ENCODE results near the gene RALGDS. TPM values are rescaled to one million over a fixed set of nuclear protein-coding genes. Genes with fewer than 3 reads are reported as not detected.
A peak's percentile ranks its signal among the peaks of the same experiment; 100 is the strongest.

The RALGDS gene
- total and polyA plus RNA-seq, 2 of the 4 experiments (the other 2 are of a cell fraction), result 13.1 to 36.9 TPM

DNA sequence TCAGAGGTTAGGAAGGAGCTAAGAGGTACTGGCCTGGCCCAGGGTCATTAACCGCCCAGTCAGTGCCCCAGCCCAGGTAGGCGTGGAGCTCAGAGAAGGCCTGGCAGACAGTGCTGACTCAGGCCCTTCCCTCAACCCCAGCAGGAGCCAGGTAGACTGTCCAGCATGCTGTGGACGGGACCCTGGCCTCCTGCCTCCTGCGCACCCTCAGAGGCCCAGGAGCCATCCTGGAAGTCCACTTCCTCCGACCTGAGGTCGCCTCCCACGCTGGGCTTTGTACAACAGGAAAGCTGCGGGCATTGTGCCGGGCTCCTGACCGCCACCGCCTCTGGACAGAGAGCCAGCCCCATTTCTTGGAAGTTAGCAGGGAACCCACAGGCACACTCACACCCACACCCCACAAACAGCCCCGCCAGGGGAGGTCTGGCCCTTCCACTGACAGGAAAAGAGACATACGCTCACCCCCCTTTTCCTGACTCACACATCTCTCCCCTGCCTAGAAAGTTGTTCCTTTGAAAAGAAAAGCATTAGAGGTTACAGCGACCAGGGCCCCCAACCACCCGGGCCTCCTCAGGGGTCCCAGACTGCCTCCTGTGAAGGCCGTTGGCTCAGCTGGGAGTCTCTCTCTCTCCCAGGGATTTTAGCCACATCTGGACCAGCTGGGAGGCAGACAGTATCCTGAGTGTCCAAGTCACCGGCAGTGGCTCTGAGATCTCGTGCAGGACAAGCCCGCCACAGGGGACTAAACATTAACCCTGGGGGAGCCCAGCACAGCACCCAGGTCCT lies 7.7 kb downstream of the RALGDS start:
- H3K18ac ChIP-seq (ENCODE audit: low read depth, low read length), result no peak overlapping the region
- H4K8ac ChIP-seq (ENCODE audit: low read depth in 2 of 2, low read length in 2 of 2), result no peak overlapping the region
- H4K5ac ChIP-seq (ENCODE audit: low read depth, low read length), result no peak overlapping the region; the same call in 1 of the 2 replicates
- dilution Hi-C loops (cut with HindIII; ENCODE audit: low sequenced_read_pairs, unreplicated experiment) (no loop called here), in situ Hi-C loops (cut with MboI; ENCODE audit: low sequenced_read_pairs) (no loop called here), intact Hi-C loops (cut with micrococcal nuclease) (no loop called here)
- peaks cover 7% of the 10 kb centered on the region; the same call in 1 of the 2 replicates for H3K9me1 ChIP-seq (ENCODE audit: insufficient read depth, low read length)
- H2AFZ ChIP-seq (replicated peaks; ENCODE audit: low read length, poor library complexity), result peak overlapping the region; percentile 73
- H3K27me3 ChIP-seq (ENCODE audit: control insufficient read depth, insufficient read depth, low read length), result no peaks in the 10 kb centered on the region
- peak overlapping the region; percentile 44 for H2BK5ac ChIP-seq (ENCODE audit: low read depth, low read length, poor library complexity, severe bottlenecking)
- peak overlapping the region; percentile 8; the same call in 1 of the 2 replicates for H3K4me2 ChIP-seq (ENCODE audit: low read depth, low read length)
- peak overlapping the region; percentile 66; the same call in 1 of the 2 replicates for H3K23ac ChIP-seq (ENCODE audit: low read depth, low read length)
- 66% methylated on average over 10 of the region's 19 CpGs; no CpG with 5 or more reads in 1 of the 2 experiments for WGBS, 2 experiments (ENCODE audit: extremely low coverage in 2 of 2, insufficient read length in 1 of 2)
- H3K79me1 ChIP-seq (ENCODE audit: low read depth in 1 of 2, low read length in 2 of 2), result peaks cover 18 to 64% of the 10 kb centered on the region in 2 experiments
- H3K36me3 ChIP-seq (ENCODE audit: control insufficient read depth, insufficient read depth, low read length), result peaks cover 16% of the 10 kb centered on the region; the same call in 1 of the 2 replicates
- DNase-seq (peak; percentile 51), ATAC-seq (ENCODE audit: low read depth) (peak; percentile 21)
- H3K9me3 ChIP-seq (ENCODE audit: control insufficient read depth, insufficient read depth, low read length), result no peaks in the 10 kb centered on the region
- BruUV-seq (replicated peaks), result no TSS peak
- peak overlapping the region; percentile 74 for H2AK9ac ChIP-seq (replicated peaks; ENCODE audit: low read depth, low read length, poor library complexity)
- H3K9ac ChIP-seq (ENCODE audit: low read depth, low read length), result no peak overlapping the region
- peak overlapping the region; percentile 61; the same call in 1 of the 2 replicates for H3K4ac ChIP-seq (ENCODE audit: low read depth, low read length)
- H3K4me3 ChIP-seq (ENCODE audit: insufficient read depth, low read depth, low read length), result no peak overlapping the region
- no peak overlapping the region for H2BK120ac ChIP-seq (ENCODE audit: low read depth, low read length)
- no peak overlapping the region for H3K27ac ChIP-seq (ENCODE audit: insufficient read depth, low read length)
- CTCF ChIA-PET, result interaction anchor here (0.6 to 2.9 kb wide), 2 partner anchors 11 to 31 kb away, joined by 3 to 10 read pairs; no protein-coding TSS in a partner anchor
- no peak overlapping the region for H2AK5ac ChIP-seq (ENCODE audit: low read depth, low read length)
- H2BK15ac ChIP-seq (ENCODE audit: low read depth, low read length), result no peak overlapping the region
- H4K91ac ChIP-seq (ENCODE audit: insufficient read depth, low read depth, low read length), result no peak overlapping the region
- POLR2A ChIA-PET (ENCODE audit: unreplicated experiment), result no interaction called here
- H4K20me1 ChIP-seq (ENCODE audit: insufficient read depth, low read length), result peaks cover 67% of the 10 kb centered on the region
- H3K56ac ChIP-seq (ENCODE audit: extremely low read depth, insufficient read depth, low read length), result no peak overlapping the region
- H2BK20ac ChIP-seq (ENCODE audit: low read depth, low read length), result no peak overlapping the region
- peaks cover 21% of the 10 kb centered on the region for H3K4me1 ChIP-seq (ENCODE audit: control insufficient read depth, insufficient read depth, low read length)
- H3K14ac ChIP-seq (replicated peaks; ENCODE audit: low read depth, low read length), result peak overlapping the region; percentile 37
- TF ChIP-seq RFX5 (IDR thresholded peaks at IDR 0.05; ENCODE audit: low read depth, low read length) (no peak), MAZ (IDR thresholded peaks at IDR 0.05; ENCODE audit: borderline replicate concordance, low read depth, low read length) (no peak), MXI1 (IDR thresholded peaks at IDR 0.05; ENCODE audit: borderline replicate concordance, low read depth, low read length) (no peak), RAD21 (IDR thresholded peaks at IDR 0.05; ENCODE audit: low read length) (no peak), FOS (IDR thresholded peaks at IDR 0.05; ENCODE audit: low read depth, low read length) (no peak), POLR2A (IDR thresholded peaks at IDR 0.05; ENCODE audit: low read depth, low read length) (no peak), NFE2L2 (IDR thresholded peaks at IDR 0.05; ENCODE audit: low read depth, low read length) (no peak), CEBPB (IDR thresholded peaks at IDR 0.05; ENCODE audit: low read depth, low read length) (no peak), SMC3 (IDR thresholded peaks at IDR 0.05; ENCODE audit: low read depth, low read length) (no peak), CHD1 (IDR thresholded peaks at IDR 0.05; ENCODE audit: low read depth, low read length) (no peak), RCOR1 (IDR thresholded peaks at IDR 0.05; ENCODE audit: insufficient replicate concordance, low read length) (no peak), BHLHE40 (IDR thresholded peaks at IDR 0.05; ENCODE audit: low read depth, low read length) (no peak)
- TF ChIP-seq, protein P1, sequence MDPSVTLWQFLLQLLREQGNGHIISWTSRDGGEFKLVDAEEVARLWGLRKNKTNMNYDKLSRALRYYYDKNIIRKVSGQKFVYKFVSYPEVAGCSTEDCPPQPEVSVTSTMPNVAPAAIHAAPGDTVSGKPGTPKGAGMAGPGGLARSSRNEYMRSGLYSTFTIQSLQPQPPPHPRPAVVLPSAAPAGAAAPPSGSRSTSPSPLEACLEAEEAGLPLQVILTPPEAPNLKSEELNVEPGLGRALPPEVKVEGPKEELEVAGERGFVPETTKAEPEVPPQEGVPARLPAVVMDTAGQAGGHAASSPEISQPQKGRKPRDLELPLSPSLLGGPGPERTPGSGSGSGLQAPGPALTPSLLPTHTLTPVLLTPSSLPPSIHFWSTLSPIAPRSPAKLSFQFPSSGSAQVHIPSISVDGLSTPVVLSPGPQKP (IDR thresholded peaks at IDR 0.05; ENCODE audit: borderline replicate concordance, low read depth, low read length), result no peak
- TF ChIP-seq, protein P2, sequence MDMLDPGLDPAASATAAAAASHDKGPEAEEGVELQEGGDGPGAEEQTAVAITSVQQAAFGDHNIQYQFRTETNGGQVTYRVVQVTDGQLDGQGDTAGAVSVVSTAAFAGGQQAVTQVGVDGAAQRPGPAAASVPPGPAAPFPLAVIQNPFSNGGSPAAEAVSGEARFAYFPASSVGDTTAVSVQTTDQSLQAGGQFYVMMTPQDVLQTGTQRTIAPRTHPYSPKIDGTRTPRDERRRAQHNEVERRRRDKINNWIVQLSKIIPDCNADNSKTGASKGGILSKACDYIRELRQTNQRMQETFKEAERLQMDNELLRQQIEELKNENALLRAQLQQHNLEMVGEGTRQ (IDR thresholded peaks at IDR 0.05; ENCODE audit: low read depth, low read length), result no peak

All from IMR-90 (cell line).